Natural killer cell (primary cell): ENCODE measurements around the gene POT1. TPM values are rescaled to one million over a fixed set of nuclear protein-coding genes. Genes with fewer than 3 reads are reported as not detected.

Experiments used
- ATAC-seq, 3 donors: fragments of 150-1000 bp in 2 of 3; fragments of 200-7000 bp in 1 of 3; cut with Tn5 transposase; 1 replicate in 1 of 3; 2 replicates in 2 of 3; pipeline ENCODE4 v1.10.0; 2021; ENCODE audit warnings: mild to moderate bottlenecking in 2 of 3, moderate library complexity in 2 of 3
- DNase-seq, 2 donors: peaks; one replicate each; pipeline versions ENCODE4 v3.0.0 to v3.0.0-alpha.2; 2013 to 2021; ENCODE audit warnings: mixed read lengths in 1 of 2
- H3K27ac ChIP-seq: one replicate; pipeline ENCODE4 v1.5.1; 2013; ENCODE audit warnings: mild to moderate bottlenecking, low read length
- H3K27me3 ChIP-seq: one replicate; pipeline ENCODE4 v1.6.1; 2013; ENCODE audit warnings: low read length; ENCODE audit not compliant: control insufficient read depth, insufficient read depth
- H3K36me3 ChIP-seq: one replicate; pipeline ENCODE4 v1.6.1; 2013; ENCODE audit warnings: low read length; ENCODE audit not compliant: control insufficient read depth, insufficient read depth
- H3K4me1 ChIP-seq: one replicate; pipeline ENCODE4 v1.6.1; 2013; ENCODE audit warnings: low read length; ENCODE audit not compliant: control insufficient read depth, insufficient read depth
- H3K4me3 ChIP-seq: one replicate; pipeline ENCODE4 v1.5.1; 2013; ENCODE audit warnings: low read length
- H3K9me3 ChIP-seq: one replicate; pipeline ENCODE4 v1.6.1; 2013; ENCODE audit warnings: low read length; ENCODE audit not compliant: control insufficient read depth, insufficient read depth
- H3K27ac Mint-ChIP-seq, 2 donors: one replicate each; pipeline ENCODE4 v1.8.0; 2022; ENCODE audit warnings: mild to moderate bottlenecking in 2 of 2, mixed read lengths in 2 of 2, moderate library complexity in 1 of 2
- H3K27me3 Mint-ChIP-seq, 2 donors: one replicate each; pipeline ENCODE4 v1.8.0; 2022; ENCODE audit warnings: low read depth in 2 of 2, mixed read lengths in 2 of 2
- H3K36me3 Mint-ChIP-seq: one replicate; pipeline ENCODE4 v1.8.0; 2022; ENCODE audit warnings: mixed read lengths
- H3K4me1 Mint-ChIP-seq, 2 donors: one replicate each; pipeline ENCODE4 v1.8.0; 2022; ENCODE audit warnings: mixed read lengths in 2 of 2
- H3K4me3 Mint-ChIP-seq: one replicate; pipeline ENCODE4 v1.8.0; 2022; ENCODE audit warnings: mild to moderate bottlenecking, moderate library complexity, mixed read lengths
- H3K9me3 Mint-ChIP-seq, 2 donors: one replicate each; pipeline ENCODE4 v1.8.0; 2022; ENCODE audit warnings: mixed read lengths in 2 of 2
- CTCF ChIP-seq: fragments of 200-600 bp; IDR thresholded peaks from one replicate; pipeline ENCODE4 v1.8.0; 2022; ENCODE audit warnings: antibody characterized with exemption
- WGBS: methylation state at CpG from one replicate; pipeline ENCODE4 v1.1.7; 2013; ENCODE audit warnings: missing lambda C conversion rate; ENCODE audit not compliant: insufficient coverage; 5-methylcytosine and 5-hydroxymethylcytosine counted together
- intact Hi-C: fragments of 100-400 bp; cut with micrococcal nuclease; formaldehyde crosslinking; loops from one replicate; pipeline ENCODE4 v1.14.2; 2022
- total RNA-seq, 4 donors: library from RNA; stranded (reverse); fragments of 120-200 nt in 1 of 4; gene quantifications; one replicate each; pipeline versions ENCODE4 v1.2.3 to v1.2.4, GENCODE V29; 2013 to 2022

Gene POT1
- total RNA-seq, 3 donors from 2014 or later (not counting 1 experiment from before 2014, with no cell fraction given), result 19.7 to 22.0 (median 20.8) TPM

GRCh38 chr7:124773938-124774337 is 155.7 kb downstream of the POT1 start:
- ATAC-seq (no peak), DNase-seq (no peak)
- no peak for TF ChIP-seq CTCF
- Mint-ChIP-seq H3K36me3 (no peaks in the 10 kb centered on the region), H3K9me3 (peaks cover 2 to 5% of the 10 kb centered on the region in 2 donors), H3K27me3 (peaks cover 10 to 13% of the 10 kb centered on the region in 2 donors), H3K4me1 (no peaks in the 10 kb centered on the region), H3K27ac (no peak overlapping the region), H3K4me3 (no peak overlapping the region)
- Histone ChIP-seq H3K9me3 (peaks cover 2% of the 10 kb centered on the region), H3K4me1 (no peaks in the 10 kb centered on the region), H3K27me3 (no peaks in the 10 kb centered on the region), H3K4me3 (no peak overlapping the region), H3K27ac (no peak overlapping the region), H3K36me3 (no peaks in the 10 kb centered on the region)
- intact Hi-C loops, result no loop called here
- 100% methylated on average over 1 of the region's 4 CpGs for WGBS

- Histone ChIP-seq H3K4me1 (no peaks in the 10 kb centered on the region), H3K9me3 (peaks cover 2% of the 10 kb centered on the region), H3K36me3 (no peaks in the 10 kb centered on the region), H3K27ac (no peak overlapping the region), H3K4me3 (no peak overlapping the region), H3K27me3 (no peaks in the 10 kb centered on the region)
- ATAC-seq, result no peak
- WGBS, result 92% methylated on average over 3 of the region's 3 CpGs
- DNase-seq, result no peak
- H3K4me1 Mint-ChIP-seq, result no peaks in the 10 kb centered on the region
- H3K27me3 Mint-ChIP-seq, result peaks cover 10 to 13% of the 10 kb centered on the region in 2 donors
- no peak overlapping the region for H3K27ac Mint-ChIP-seq
- TF ChIP-seq CTCF, result no peak
- H3K36me3 Mint-ChIP-seq, result no peaks in the 10 kb centered on the region
- H3K9me3 Mint-ChIP-seq, result peaks cover 2 to 5% of the 10 kb centered on the region in 2 donors
- intact Hi-C loops, result no loop called here
- no peak overlapping the region for H3K4me3 Mint-ChIP-seq
Observed at GRCh38 chr7:124773339-124773738, 156.3 kb downstream of the POT1 start.

Other genes with a start within 250 kb of the POT1 start
- gene GPR37, start 164.0 kb downstream of the POT1 start, total RNA-seq, result not detected